Right lung (tissue), 5 donors: ENCODE results near the gene COL26A1. TPM values are rescaled to one million over a fixed set of nuclear protein-coding genes. Genes with fewer than 3 reads are reported as not detected.

Experiments
- DNase-seq, 2 donors: peaks; one replicate each; pipeline ENCODE4 v3.0.0-alpha.2; 2013
- polyA plus RNA-seq, 5 donors: library from polyadenylated mRNA; unstranded; fragments of 120-200 nt; gene quantifications; one replicate each; pipeline versions ENCODE4 v1.2.1 to v1.2.3, GENCODE V29; 2013; ENCODE audit warnings: inconsistent platforms in 1 of 5, low replicate concordance in 1 of 5; ENCODE audit not compliant: insufficient read length in 5 of 5, insufficient read depth in 1 of 5

COL26A1 gene
- polyA plus RNA-seq, 5 donors, result 5.9 to 8.6 (median 6.0) TPM

DNA sequence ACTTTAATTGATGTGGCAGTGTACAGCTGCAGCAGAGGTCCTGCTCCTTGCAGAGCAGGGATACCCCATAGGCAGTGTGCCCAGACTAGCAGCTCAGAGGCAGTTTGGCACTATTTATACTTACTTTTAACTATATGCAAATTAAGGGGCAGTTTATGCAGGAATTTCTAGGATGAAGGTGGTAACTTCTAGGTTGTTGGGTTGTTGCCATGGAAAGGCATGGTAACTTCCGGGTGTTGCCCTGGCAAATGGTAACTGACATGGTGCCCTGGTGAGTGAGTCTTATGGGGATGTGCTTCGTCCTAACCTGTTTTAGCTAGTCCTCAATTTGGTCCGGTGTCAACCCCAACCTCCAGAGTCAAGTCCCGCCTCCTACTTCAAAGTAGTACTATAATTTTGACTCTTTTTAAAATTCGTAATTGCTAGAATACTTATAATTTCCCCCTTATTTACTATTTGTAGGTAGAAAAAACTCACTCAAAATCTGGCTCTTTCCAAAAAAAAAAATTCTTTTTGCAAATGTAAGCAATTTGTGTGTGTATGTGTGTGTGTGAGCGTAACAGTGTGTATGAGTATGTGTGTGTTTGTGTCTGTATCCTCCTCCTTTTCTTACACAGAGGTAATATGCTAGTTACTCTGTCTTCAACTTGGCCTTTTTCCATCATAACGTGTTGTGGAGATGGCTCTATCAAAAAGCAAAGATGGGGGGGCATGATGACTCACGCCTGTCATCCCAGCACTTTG, 5.9 kb downstream of the COL26A1 start:
- DNase-seq, result no peak

DNA sequence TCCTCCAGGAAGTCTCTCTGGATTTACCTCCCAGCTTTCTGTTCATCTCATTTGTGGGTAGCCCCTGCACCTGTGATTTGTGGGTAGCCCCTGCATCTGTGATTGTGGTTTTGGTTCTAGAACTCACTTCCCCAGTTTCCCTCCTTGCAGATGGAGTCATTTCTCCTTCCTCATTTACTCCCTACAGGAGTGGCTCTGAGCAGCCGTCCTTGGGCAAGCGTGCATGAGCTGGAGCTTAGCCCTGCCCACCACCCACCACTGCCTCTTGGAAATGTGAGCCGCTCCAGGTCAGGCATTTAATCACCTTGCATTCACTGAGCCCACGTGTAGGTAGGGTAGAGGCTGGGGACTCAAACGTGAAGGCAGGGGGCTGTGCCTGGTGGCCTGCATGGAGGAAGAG, 8.2 kb downstream of the COL26A1 start:
- DNase-seq, result no peak

DNA sequence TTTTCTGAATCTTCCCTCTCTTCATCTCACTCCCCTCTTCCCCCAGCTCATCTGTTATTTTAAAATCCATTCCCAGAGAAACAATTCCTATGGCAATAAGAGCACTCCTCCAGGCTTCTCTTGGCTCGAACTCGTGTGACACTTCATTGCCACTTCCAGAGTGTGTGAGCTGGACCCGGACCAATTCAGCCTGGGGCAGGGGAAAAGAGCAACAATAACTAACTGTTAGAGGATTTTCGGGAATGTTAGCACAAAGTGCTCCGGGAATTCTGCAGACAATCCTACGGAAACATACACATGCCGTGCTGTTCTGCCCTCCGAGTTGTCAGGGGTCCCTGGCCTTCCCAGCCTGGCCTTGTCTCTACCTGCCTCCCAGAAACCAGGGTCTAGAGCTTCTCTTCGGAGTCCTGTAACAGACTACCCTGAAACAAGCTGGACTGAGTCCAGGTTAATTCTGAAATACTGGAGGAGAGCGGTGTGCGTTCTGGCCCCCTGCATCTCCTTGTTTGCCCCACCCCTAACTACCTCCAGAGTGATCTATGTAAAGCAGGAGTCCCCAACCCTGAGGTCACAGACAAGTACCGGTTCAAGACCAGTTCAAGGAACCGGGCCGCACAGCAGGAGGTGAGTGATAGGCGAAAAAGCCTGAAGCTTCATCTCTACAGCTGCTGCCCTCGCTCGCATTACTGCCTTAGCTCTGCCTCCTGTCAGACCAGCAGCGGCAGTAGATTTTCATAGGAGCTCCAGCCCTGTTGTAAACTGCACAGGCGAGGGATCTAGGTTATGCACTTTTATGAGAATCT, 11.3 kb downstream of the COL26A1 start:
- peak; percentile 84 to 85 for DNase-seq

GRCh38 chr7:101374990-101375389, 12.3 kb downstream of the COL26A1 start:
- DNase-seq, result no peak

DNA sequence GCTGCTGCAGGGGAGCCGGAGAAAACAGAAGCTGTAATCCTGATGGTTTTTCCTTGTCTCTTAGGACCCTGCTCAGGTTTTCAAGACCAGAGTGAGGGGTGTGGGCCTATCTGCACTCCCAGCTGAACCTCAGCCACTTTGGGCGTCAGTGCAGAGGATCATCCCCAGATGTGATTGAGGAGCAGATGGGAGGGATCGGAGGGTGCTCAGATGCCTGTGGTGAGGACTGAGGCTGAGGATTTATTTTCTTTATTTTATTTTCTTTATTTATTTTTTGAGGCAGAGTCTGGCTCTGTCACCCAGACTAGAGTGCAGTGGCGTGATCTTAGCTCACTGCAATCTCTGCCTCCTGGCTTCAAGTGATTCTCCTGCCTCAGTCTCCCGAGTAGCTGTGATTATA, 13.9 kb downstream of the COL26A1 start:
- no peak for DNase-seq

- DNase-seq, result no peak
Measured at GRCh38 chr7:101377189-101377736, 14.6 kb downstream of the COL26A1 start.

DNA sequence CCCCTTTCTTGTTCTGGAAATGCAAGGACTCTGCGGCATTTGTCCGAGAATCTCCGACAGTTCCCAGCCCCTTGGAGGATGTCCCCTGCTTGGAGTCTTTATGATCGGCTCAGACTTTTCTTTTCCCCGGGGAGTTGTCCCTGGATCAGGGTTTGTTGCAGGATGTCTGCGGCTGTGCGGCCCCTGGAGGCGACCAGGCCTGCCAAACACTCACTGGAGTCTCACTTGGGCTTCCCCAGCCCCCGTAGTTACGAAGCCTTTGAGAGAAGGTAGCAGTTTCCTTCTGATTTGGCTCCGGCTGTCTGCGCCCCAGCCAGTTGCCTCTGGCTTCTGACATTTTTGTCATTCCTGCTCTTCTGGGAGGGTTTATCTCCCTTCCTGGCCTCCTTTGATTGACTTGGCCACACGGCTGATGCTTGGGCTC, 16.1 kb downstream of the COL26A1 start:
- DNase-seq, result no peak

DNA sequence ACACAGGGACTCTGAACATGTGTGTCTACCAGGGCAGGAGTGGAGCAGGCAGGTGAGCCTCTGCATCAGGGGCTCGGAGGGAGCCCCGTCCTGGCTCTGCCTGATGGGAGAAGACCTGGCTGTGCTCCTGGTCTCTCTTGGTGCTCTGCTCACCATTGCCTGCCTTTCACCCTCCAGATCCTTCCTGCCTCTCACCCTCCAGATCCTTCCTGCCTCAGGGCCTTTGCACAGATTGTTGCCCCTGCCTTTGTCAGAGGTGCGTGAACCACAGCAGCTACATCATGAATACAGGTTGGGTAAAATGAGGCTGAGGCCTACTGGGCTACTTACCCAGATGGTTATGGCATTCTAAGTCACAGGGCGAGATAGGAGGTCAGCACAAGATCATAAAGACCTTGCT, 16.6 kb downstream of the COL26A1 start:
- DNase-seq, result no peak

- DNase-seq, result no peak
Measured at GRCh38 chr7:101381549-101382111, 19.0 kb downstream of the COL26A1 start.

DNA sequence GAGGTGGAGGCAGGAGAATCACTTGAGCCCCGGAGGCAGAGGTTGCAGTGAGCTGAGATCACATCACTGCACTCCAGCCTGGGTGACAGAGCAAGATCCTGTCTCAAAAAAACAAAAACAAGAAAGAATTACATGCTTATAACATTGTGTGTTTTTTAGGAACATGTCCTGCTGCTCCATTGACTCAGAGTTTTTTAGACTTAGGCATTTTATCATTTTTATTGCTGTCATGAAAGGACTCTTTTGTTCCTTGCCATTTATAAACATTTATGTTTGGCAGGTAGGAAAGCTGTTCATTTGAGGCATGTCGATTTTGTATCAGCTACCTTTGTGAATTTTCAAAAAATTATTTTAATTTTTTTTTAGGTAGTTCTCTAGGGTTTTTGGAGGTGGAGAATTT, 20.3 kb downstream of the COL26A1 start:
- no peak for DNase-seq

DNA sequence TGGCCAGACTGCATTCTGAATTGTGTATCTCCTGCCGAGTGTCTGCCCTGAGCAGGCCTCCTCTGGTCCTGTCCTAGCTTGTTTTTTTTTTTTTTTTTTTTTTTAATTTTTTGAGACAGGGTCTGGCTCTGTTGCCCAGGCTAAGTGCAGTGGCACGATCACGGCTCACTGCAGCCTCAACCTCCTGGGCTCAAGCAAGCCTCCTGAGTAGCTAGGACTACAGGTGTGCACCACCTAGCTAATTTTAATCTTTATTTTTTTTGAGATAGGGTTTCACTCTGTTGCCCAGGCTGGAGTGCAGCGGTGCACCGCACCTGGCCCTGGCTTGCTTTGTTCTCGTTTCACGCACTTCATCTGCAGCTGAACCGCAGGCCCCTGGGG, 23.5 kb downstream of the COL26A1 start:
- DNase-seq, result no peak

GRCh38 chr7:101386558-101387231, 24.0 kb downstream of the COL26A1 start:
- no peak for DNase-seq

DNA sequence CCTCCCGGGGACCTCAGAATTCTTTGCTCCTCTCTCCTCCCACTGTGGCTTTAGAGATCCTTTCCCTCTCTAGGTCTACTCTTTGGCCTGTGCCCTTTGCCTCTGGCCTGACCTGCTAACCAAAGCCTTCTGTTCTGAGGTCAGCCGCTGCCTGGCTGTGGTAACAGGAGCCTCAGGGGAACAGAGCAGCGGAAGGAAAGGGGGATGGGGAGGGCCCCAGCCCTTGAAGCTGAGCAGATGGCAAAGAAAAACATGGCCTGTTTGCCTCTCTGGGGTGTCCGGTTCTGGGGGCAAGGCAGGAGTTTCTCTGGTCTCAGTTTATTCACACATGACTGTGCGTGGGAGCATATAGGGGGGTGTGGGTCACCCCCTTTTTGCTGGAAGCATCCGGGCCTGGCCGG, 28.2 kb downstream of the COL26A1 start:
- no peak for DNase-seq

GRCh38 chr7:101391991-101392390, 29.3 kb downstream of the COL26A1 start:
- DNase-seq, result no peak

DNA sequence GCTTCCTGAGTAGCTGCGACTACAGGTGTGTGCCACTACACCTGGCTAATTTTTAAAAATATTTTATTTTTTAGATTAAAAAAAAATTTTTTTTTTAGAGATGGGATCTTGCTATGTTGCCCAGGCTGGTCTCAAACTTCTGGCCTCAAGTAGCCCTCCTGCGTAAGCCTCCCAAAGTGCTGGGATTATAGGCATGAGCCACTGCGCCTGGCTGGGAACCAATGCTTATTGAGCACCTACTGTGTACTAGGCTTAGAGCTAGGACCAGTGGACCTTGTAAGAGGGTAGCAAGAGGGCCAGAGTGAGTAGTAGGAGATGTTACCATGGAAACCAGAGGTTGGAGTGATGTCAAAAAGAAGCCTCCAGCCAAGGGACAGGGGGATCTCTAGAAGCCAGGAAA, 31.2 kb downstream of the COL26A1 start:
- no peak for DNase-seq

GRCh38 chr7:101395376-101395775, 32.7 kb downstream of the COL26A1 start:
- DNase-seq, result no peak

DNA sequence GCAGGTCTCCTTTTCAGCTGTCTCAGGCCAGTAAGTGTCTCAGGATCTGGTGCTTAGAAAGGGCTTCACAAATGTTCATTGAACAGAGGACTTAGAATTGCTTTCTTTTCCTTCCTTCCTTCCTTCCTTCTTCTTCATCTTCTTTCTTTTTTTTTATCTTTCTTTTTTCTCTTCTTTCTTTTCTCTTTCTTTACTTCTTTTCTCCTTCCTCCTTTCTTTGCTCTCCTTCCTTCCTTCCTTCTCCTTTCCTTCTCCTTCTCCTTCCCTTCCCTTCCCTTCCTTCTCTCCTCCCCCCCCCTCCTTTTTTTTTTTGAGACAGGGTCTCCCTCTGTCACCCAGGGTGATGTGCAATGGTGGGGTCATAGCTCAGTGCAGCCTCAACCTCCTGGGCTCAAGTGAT, 34.6 kb downstream of the COL26A1 start:
- DNase-seq, result no peak

DNA sequence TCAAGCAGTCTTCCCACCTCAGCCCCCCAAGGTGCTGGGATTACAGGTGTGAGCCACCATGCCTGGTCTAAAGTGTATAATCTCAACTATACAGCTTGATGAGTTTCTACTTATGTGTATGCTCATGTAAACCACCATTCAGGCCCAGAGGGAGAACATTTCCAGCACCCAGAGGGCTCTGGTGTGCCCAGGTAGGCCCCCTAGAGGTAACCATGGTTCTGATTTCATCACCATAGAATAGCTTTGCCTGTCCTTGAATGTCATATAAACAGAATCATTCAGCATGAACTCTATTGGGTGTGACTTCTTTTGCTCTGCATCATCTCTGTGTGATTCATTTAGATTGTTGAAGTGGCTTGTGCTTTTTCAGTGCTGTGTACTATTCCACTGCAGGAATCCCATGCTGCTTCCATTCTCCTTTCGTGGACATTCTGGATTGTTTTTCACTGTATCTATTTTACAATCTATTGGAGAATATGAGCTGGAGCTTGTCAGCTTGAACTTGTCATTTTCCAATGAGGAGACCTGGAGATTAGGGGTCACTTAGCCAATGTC, 35.2 kb downstream of the COL26A1 start:
- no peak for DNase-seq

GRCh38 chr7:101398396-101399289, 36.0 kb downstream of the COL26A1 start:
- no peak for DNase-seq

DNA sequence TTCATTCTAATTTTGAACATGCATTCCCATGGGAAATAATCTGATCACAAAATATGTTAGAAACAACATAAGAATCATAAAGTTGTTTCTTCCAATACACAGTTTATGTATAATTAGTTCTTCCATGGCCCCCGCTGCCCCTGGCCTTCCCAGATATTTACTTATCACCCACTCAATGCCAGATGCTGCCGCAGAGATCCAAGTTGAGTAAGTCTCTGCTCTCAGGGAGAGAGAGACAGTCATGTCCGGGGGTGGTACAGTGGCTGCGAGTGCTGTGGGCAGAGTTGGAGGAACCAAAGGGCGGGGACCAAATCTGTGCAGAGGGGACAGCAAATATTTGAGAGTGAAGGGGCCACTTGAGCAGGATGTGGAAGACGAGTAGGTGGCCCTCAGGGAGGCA, 37.1 kb downstream of the COL26A1 start:
- DNase-seq, result no peak

- DNase-seq, result no peak
Measured at GRCh38 chr7:101400751-101401150, 38.1 kb downstream of the COL26A1 start.
